K562 (cell line): ENCODE measurements around the gene CARD10. TPM values are rescaled to one million over a fixed set of nuclear protein-coding genes. Genes with fewer than 3 reads are reported as not detected.
A peak's percentile ranks its signal among the peaks of the same experiment; 100 is the strongest.

ENCODE experiments used
- ATAC-seq: fragments of 200-7000 bp; cut with Tn5 transposase; 3 replicates; pipeline ENCODE4 v1.9.1; 2020; ENCODE audit warnings: moderate library complexity
- BruUV-seq: library from RNA; stranded (reverse); fragments of 400-500 nt; replicated peaks from 2 replicates; lab custom pipeline; 2021; lab: Mats Ljungman, UMichigan
- CTCF ChIA-PET: fragments of 300-600 bp; formaldehyde crosslinking; extraction: SDS; loops from one replicate; lab custom pipeline; 2021; ENCODE audit warnings: low intra/inter-chr PET ratio; lab: Yijun Ruan, JAX
- POLR2A ChIA-PET: fragments of 300-600, 350-650 bp; sonication (Branson Sonifier 250); formaldehyde crosslinking; extraction: SDS; loops from one replicate; lab custom pipeline; 2021; ENCODE audit warnings: antibody characterized with exemption, inconsistent platforms; lab: Yijun Ruan, JAX
- DNase-seq, 4 experiments: peaks; one replicate each; pipeline versions ENCODE4 v3.0.0 to v3.0.0-alpha.2; 2011 to 2018; ENCODE audit warnings: low spot score in 3 of 4, mixed read lengths in 3 of 4; ENCODE audit errors: extremely low read depth in 1 of 4
- FAIRE-seq: peaks from 2 replicates; lab custom pipeline; 2011; peaks lifted over from hg19 to GRCh38; lab: Jason Lieb, UNC
- H2AFZ ChIP-seq: 2 replicates; pipeline ENCODE4 v1.6.0; 2011; ENCODE audit warnings: low read depth, low read length, control low read depth, inconsistent platforms
- H3K27ac ChIP-seq: fragments of 200-600 bp; 3 replicates; pipeline ENCODE4 v1.8.0; 2011; ENCODE audit warnings: low read depth, mild to moderate bottlenecking, control low read depth, inconsistent platforms, low read length, moderate library complexity, mixed read lengths; ENCODE audit errors: extremely low read depth
- H3K27me3 ChIP-seq, 2 experiments: fragments of 300-600 bp in 1 of 2; 2 replicates in 1 of 2; 3 replicates in 1 of 2; pipeline versions ENCODE4 v1.6.0 to v1.8.0; 2011; ENCODE audit warnings: inconsistent platforms in 2 of 2, low read length in 2 of 2, mild to moderate bottlenecking in 1 of 2, mixed read lengths in 1 of 2, moderate library complexity in 1 of 2; ENCODE audit not compliant: control insufficient read depth in 2 of 2, insufficient read depth in 2 of 2
- H3K36me3 ChIP-seq: fragments of 300-600 bp; 3 replicates; pipeline ENCODE4 v1.8.0; 2011; ENCODE audit warnings: mild to moderate bottlenecking, low read length, inconsistent platforms; ENCODE audit not compliant: control insufficient read depth, insufficient read depth
- H3K4me1 ChIP-seq, 2 experiments: fragments of 200-600 bp in 1 of 2; replicated peaks in 1 of 2; 2 replicates in 1 of 2; 3 replicates in 1 of 2; pipeline versions ENCODE4 v1.5.1 to v1.8.0; 2011; ENCODE audit warnings: inconsistent platforms in 2 of 2, low read length in 2 of 2, mild to moderate bottlenecking in 1 of 2, mixed read lengths in 1 of 2, moderate library complexity in 1 of 2; ENCODE audit not compliant: control insufficient read depth in 2 of 2, insufficient read depth in 2 of 2
- H3K4me2 ChIP-seq: 2 replicates; pipeline ENCODE4 v1.6.1; 2011; ENCODE audit warnings: low read length, control low read depth, inconsistent platforms, mixed read lengths; ENCODE audit not compliant: insufficient read depth
- H3K4me3 ChIP-seq: fragments of 200-600 bp; sonication (generic), shearing (Covaris generic); 2 replicates; pipeline ENCODE4 v1.5.1; 2016; ENCODE audit warnings: control low read depth, inconsistent platforms
- H3K79me2 ChIP-seq: fragments of 200-600 bp; 3 replicates; pipeline ENCODE4 v1.8.0; 2011; ENCODE audit warnings: low read length, inconsistent platforms; ENCODE audit not compliant: control insufficient read depth, insufficient read depth
- H3K9ac ChIP-seq, 2 experiments: 2 replicates each; pipeline versions ENCODE4 v1.6.0 to v1.6.1; 2011; ENCODE audit warnings: low read depth in 2 of 2, low read length in 2 of 2, control low read depth in 1 of 2, inconsistent platforms in 1 of 2, mild to moderate bottlenecking in 1 of 2, mixed read lengths in 1 of 2; ENCODE audit not compliant: insufficient read depth in 1 of 2
- H3K9me1 ChIP-seq: one replicate; pipeline ENCODE4 v1.6.0; 2011; ENCODE audit warnings: inconsistent platforms, mild to moderate bottlenecking, low read length, moderate library complexity; ENCODE audit not compliant: control insufficient read depth, insufficient read depth
- H3K9me3 ChIP-seq: replicated peaks from 2 replicates; pipeline ENCODE4 v1.5.1; 2011; ENCODE audit warnings: low read depth, low read length, inconsistent platforms; ENCODE audit not compliant: control insufficient read depth, insufficient read depth
- H4K20me1 ChIP-seq: replicated peaks from 2 replicates; pipeline ENCODE4 v1.6.1; 2011; ENCODE audit warnings: low read length, inconsistent platforms, mixed read lengths; ENCODE audit not compliant: control insufficient read depth, insufficient read depth
- BMI1 ChIP-seq: fragments of 150-350 bp; IDR thresholded peaks from 2 replicates; pipeline ENCODE4 v1.6.1; 2014; ENCODE audit warnings: low read length
- BRD9 ChIP-seq: fragments of 450-650 bp; IDR thresholded peaks from 2 replicates; pipeline ENCODE4 v1.6.1; 2018; ENCODE audit warnings: low read depth; ENCODE audit not compliant: partially characterized antibody
- CHAMP1 ChIP-seq: fragments of 450-650 bp; IDR thresholded peaks from 2 replicates; pipeline ENCODE4 v1.6.1; 2016; ENCODE audit warnings: mild to moderate bottlenecking
- COPS2 ChIP-seq: fragments of 450-650 bp; conservative IDR thresholded peaks from 2 replicates; pipeline ENCODE4 v1.6.1; 2016; ENCODE audit warnings: mild to moderate bottlenecking, moderate library complexity
- MCM3 ChIP-seq: fragments of 450-650 bp; IDR thresholded peaks from 2 replicates; pipeline ENCODE4 v1.6.1; 2016
- MTF1 ChIP-seq: fragments of 250-450 bp; sonication (Bioruptor Pico); IDR thresholded peaks from 2 replicates; pipeline ENCODE4 v1.9.0; 2021; ENCODE audit warnings: moderate library complexity, mild to moderate bottlenecking, inconsistent platforms, borderline replicate concordance
- NCOR1 ChIP-seq: fragments of 450-650 bp; IDR thresholded peaks from 2 replicates; pipeline ENCODE4 v1.6.1; 2016; ENCODE audit warnings: mild to moderate bottlenecking, moderate library complexity
- POLR2A ChIP-seq: fragments of 450-650 bp; conservative IDR thresholded peaks from 2 replicates; pipeline ENCODE4 v1.6.1; 2016
- POLR2G ChIP-seq: fragments of 200-400 bp; formaldehyde crosslinking; IDR thresholded peaks from 2 replicates; pipeline ENCODE4 v1.6.1; 2017; ENCODE audit warnings: low read depth, mild to moderate bottlenecking, antibody characterized with exemption, low read length, moderate library complexity
- RBFOX2 ChIP-seq: fragments of 200-400 bp; formaldehyde crosslinking; IDR thresholded peaks from 2 replicates; pipeline ENCODE4 v1.6.1; 2017; ENCODE audit warnings: low read depth, mild to moderate bottlenecking, low read length, moderate library complexity
- RBM22 ChIP-seq: fragments of 200-400 bp; formaldehyde crosslinking; IDR thresholded peaks from 2 replicates; pipeline ENCODE4 v1.6.1; 2018; ENCODE audit warnings: low read length, low read depth; ENCODE audit not compliant: poor library complexity, severe bottlenecking
- SMAD1 ChIP-seq: fragments of 150-350 bp; IDR thresholded peaks from 2 replicates; pipeline ENCODE4 v1.6.1; 2014; ENCODE audit warnings: low read length, low read depth; ENCODE audit not compliant: partially characterized antibody
- SNIP1 ChIP-seq: fragments of 450-650 bp; IDR thresholded peaks from 2 replicates; pipeline ENCODE4 v1.7.1; 2017; ENCODE audit warnings: low read depth, mild to moderate bottlenecking
- TAF7 ChIP-seq: fragments of 450-650 bp; IDR thresholded peaks from 2 replicates; pipeline ENCODE4 v1.6.1; 2016; ENCODE audit warnings: missing genetic modification characterization, missing compliant biosample characterization
- TOE1 ChIP-seq, 2 experiments: fragments of 450-650 bp in 1 of 2; sonication (generic) in 1 of 2; formaldehyde crosslinking in 1 of 2; IDR thresholded peaks; 2 replicates each; pipeline versions ENCODE4 v1.7.1 to v1.8.0; 2016 to 2022; ENCODE audit warnings: borderline replicate concordance in 2 of 2, mild to moderate bottlenecking in 2 of 2, antibody characterized with exemption in 1 of 2, inconsistent platforms in 1 of 2, low read depth in 1 of 2, missing genetic modification reagents in 1 of 2, moderate library complexity in 1 of 2
- ZFX ChIP-seq: sonication (generic); formaldehyde crosslinking; IDR thresholded peaks from 2 replicates; pipeline ENCODE4 v1.8.0; 2022; ENCODE audit warnings: mild to moderate bottlenecking, missing genetic modification reagents, moderate library complexity
- ZNF740 ChIP-seq, 3 experiments: fragments of 200-800 bp in 1 of 3; sonication (Bioruptor generic) in 1 of 3; sonication (generic) in 1 of 3; formaldehyde crosslinking in 1 of 3; IDR thresholded peaks; 2 replicates each; pipeline versions ENCODE4 v1.6.1 to v1.8.0; 2016 to 2022; ENCODE audit warnings: mild to moderate bottlenecking in 2 of 3, missing compliant biosample characterization in 2 of 3, missing genetic modification characterization in 2 of 3, missing genetic modification reagents in 1 of 3
- WGBS: fragments of 100-300 bp; shearing (Covaris generic); methylation state at CpG from one replicate; pipeline ENCODE4 v1.1.6; 2016; ENCODE audit warnings: low coverage, mixed read lengths; ENCODE audit not compliant: insufficient coverage; ENCODE audit errors: missing lambda C conversion rate; 5-methylcytosine and 5-hydroxymethylcytosine counted together
- in situ Hi-C: fragments of 300-500 bp; cut with MboI; formaldehyde crosslinking; loops from 4 replicates; pipeline ENCODE4 v1.15.0; 2018; ENCODE audit warnings: inconsistent platforms, mixed read lengths
- intact Hi-C: fragments of 100-400 bp; cut with micrococcal nuclease; formaldehyde crosslinking; loops from 2 replicates; pipeline ENCODE4 v1.14.2; 2022
- polyA plus RNA-seq, 8 experiments: library from polyadenylated mRNA; depleted of rRNA in 4 of 8; stranded (reverse) in 5 of 8; unstranded in 3 of 8; fragments of >200 nt; fragmentation: Nextera tagmentation in 2 of 8; fragmentation: Illumina TruSeq in 1 of 8; extraction: Ambion mirVana in 2 of 8; extraction: Trizol in 1 of 8; gene quantifications; 2 replicates each; pipeline versions ENCODE4 v1.2.1 to v1.2.3, GENCODE V29; 2011 to 2014; ENCODE audit warnings: inconsistent platforms in 1 of 8, missing spikeins in 1 of 8
- total RNA-seq, 7 experiments: library from RNA; depleted of rRNA in 6 of 7; stranded (reverse); fragments of >200 nt in 6 of 7; fragmentation: Illumina TruSeq in 2 of 7; extraction: Trizol in 2 of 7; gene quantifications; 2 replicates each; pipeline versions ENCODE4 v1.2.1 to v1.2.3, GENCODE V29; 2011 to 2021; ENCODE audit warnings: low replicate concordance in 1 of 7
- TF ChIP-seq, protein P1 (sequence below): sonication (generic); formaldehyde crosslinking; IDR thresholded peaks from 2 replicates; pipeline ENCODE4 v1.8.1; 2023; ENCODE audit warnings: mild to moderate bottlenecking, missing genetic modification reagents

Gene CARD10
- total and polyA plus RNA-seq, 9 of the 15 experiments (the other 6 are each of a cell fraction or from before 2014, with no cell fraction given): 0.13 to 5.8 (median 1.6) TPM

DNA sequence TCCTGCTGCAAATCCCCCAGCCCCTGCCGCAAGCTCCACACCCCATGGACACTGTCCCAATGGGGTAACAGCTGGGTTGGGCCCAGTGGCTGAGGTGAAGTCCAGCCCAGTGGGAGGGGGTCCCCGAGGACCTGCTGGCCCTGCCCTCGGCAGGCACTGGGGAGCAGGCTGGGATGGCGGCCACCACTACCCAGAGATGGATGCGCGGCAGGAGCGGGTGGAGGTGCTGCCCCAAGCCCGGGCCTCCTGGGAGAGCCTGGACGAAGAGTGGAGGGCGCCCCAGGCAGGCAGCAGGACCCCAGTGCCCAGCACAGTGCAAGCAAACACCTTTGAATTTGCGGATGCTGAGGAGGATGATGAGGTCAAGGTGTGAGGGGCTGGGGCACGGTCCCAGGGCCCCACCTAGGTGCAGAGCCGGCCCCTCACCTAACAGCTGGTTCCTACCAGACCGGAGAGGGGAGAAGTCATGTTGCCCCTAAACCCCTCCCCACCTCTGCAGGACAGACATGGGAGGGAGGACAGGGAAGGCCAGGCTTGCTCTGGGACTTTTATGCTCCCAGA is 49.3 kb upstream of the CARD10 start:
- H2AFZ ChIP-seq: no peak overlapping the region
- intact Hi-C loops (no loop called here), in situ Hi-C loops (no loop called here)
- DNase-seq: no peak
- ChIA-PET CTCF (no interaction called here), POLR2A (interaction anchor here (0.5 to 1.9 kb wide), 10 partner anchors 17 to 612 kb away, joined by 3 to 11 read pairs (median 4); no protein-coding TSS in a partner anchor)
- H3K27me3 ChIP-seq: no peaks in the 10 kb centered on the region
- peaks cover 8% of the 10 kb centered on the region for H3K9me1 ChIP-seq
- FAIRE-seq: no peak
- peaks cover 37% of the 10 kb centered on the region for H3K79me2 ChIP-seq
- H3K36me3 ChIP-seq: peaks cover 44% of the 10 kb centered on the region; the same call in 2 of the 3 replicates
- H3K4me3 ChIP-seq: no peak overlapping the region
- H4K20me1 ChIP-seq: peaks cover 56% of the 10 kb centered on the region
- H3K27ac ChIP-seq: no peak overlapping the region
- peaks cover 13 to 41% of the 10 kb centered on the region in 2 experiments; a peak in 4 of 5 replicates for H3K4me1 ChIP-seq
- 87% methylated on average over 4 of the region's 14 CpGs for WGBS
- H3K9me3 ChIP-seq: no peaks in the 10 kb centered on the region
- no peak overlapping the region for H3K4me2 ChIP-seq
- no peak overlapping the region for H3K9ac ChIP-seq
- BruUV-seq: no TSS peak
- peak; percentile 9 for ATAC-seq
- TF ChIP-seq BMI1: no peak
- TF ChIP-seq, protein P1, sequence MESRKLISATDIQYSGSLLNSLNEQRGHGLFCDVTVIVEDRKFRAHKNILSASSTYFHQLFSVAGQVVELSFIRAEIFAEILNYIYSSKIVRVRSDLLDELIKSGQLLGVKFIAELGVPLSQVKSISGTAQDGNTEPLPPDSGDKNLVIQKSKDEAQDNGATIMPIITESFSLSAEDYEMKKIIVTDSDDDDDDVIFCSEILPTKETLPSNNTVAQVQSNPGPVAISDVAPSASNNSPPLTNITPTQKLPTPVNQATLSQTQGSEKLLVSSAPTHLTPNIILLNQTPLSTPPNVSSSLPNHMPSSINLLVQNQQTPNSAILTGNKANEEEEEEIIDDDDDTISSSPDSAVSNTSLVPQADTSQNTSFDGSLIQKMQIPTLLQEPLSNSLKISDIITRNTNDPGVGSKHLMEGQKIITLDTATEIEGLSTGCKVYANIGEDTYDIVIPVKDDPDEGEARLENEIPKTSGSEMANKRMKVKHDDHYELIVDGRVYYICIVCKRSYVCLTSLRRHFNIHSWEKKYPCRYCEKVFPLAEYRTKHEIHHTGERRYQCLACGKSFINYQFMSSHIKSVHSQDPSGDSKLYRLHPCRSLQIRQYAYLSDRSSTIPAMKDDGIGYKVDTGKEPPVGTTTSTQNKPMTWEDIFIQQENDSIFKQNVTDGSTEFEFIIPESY (CRISPR knock-in tag): peak; percentile 40; the same call in 1 of the 2 replicates
- no peak for TF ChIP-seq ZNF740 (CRISPR knock-in tag; IDR thresholded peaks at IDR 0.05)
- TF ChIP-seq ZNF740 (tag; IDR thresholded peaks at IDR 0.05): no peak
- TF ChIP-seq POLR2G: peak; percentile 81
- TF ChIP-seq RBM22: peak; percentile 1
- no peak for TF ChIP-seq TAF7 (tag)
- TF ChIP-seq MCM3: no peak
- TF ChIP-seq POLR2A: peak; percentile 14
- no peak for TF ChIP-seq MTF1 (CRISPR knock-in tag)
- TF ChIP-seq ZFX (CRISPR knock-in tag): no peak
- no peak for TF ChIP-seq NCOR1
- TF ChIP-seq BRD9: no peak
- TF ChIP-seq RBFOX2: peak; percentile 69
- TF ChIP-seq SMAD1: no peak
- TF ChIP-seq COPS2: no peak
- TF ChIP-seq SNIP1: no peak
- no peak for TF ChIP-seq TOE1 (IDR thresholded peaks at IDR 0.05; ENCODE audit: borderline replicate concordance)
- TF ChIP-seq TOE1 (CRISPR knock-in tag; IDR thresholded peaks at IDR 0.05; ENCODE audit: borderline replicate concordance, low read depth): no peak
- no peak for TF ChIP-seq CHAMP1
